AG04450 (cell line): ENCODE measurements around the gene AKT2. TPM values are rescaled to one million over a fixed set of nuclear protein-coding genes. Genes with fewer than 3 reads are reported as not detected.

ENCODE experiments used
- CTCF ChIA-PET: fragments of 300-600, 350-600 bp; formaldehyde crosslinking; extraction: SDS; loops from one replicate; lab custom pipeline; 2022; ENCODE audit warnings: antibody characterized with exemption, inconsistent platforms; lab: Charles Lee
- POLR2A ChIA-PET: fragments of 350-600 bp; formaldehyde crosslinking; extraction: SDS; loops from one replicate; lab custom pipeline; 2021; ENCODE audit warnings: antibody characterized with exemption, inconsistent platforms; lab: Yijun Ruan, JAX
- DNase-seq: peaks from one replicate; pipeline ENCODE4 v3.0.0-alpha.2; 2011; ENCODE audit warnings: low read depth, low spot score
- H3K27ac ChIP-seq: one replicate; pipeline ENCODE4 v1.5.1; 2012; ENCODE audit warnings: low read depth, low read length, control low read depth
- H3K27me3 ChIP-seq: one replicate; pipeline ENCODE4 v1.6.0; 2012; ENCODE audit warnings: low read length; ENCODE audit not compliant: control insufficient read depth, insufficient read depth
- H3K4me3 ChIP-seq: 2 replicates; pipeline ENCODE4 v1.5.1; 2011; ENCODE audit warnings: mild to moderate bottlenecking, low read depth, low read length, control low read depth
- H3K9me3 ChIP-seq: 2 replicates; pipeline ENCODE4 v1.5.1; 2012; ENCODE audit warnings: low read length; ENCODE audit not compliant: control insufficient read depth, insufficient read depth
- CTCF ChIP-seq: IDR thresholded peaks from 2 replicates; pipeline ENCODE4 v1.5.1; 2011; ENCODE audit warnings: low read depth, low read length, control low read depth, inconsistent platforms
- polyA plus RNA-seq: library from polyadenylated mRNA; depleted of rRNA; stranded (reverse); fragments of >200 nt; gene quantifications from 2 replicates; pipeline ENCODE4 v1.2.3, GENCODE V29; 2011

Gene AKT2
- polyA plus RNA-seq, 1 experiment, result 99.8 TPM

- Histone ChIP-seq H3K27me3 (no peaks in the 10 kb centered on the region), H3K9me3 (no peaks in the 10 kb centered on the region; the same call in 1 of the 2 replicates), H3K27ac (no peak overlapping the region), H3K4me3 (no peak overlapping the region)
- CTCF ChIA-PET, result no interaction called here
- no peak for TF ChIP-seq CTCF
- POLR2A ChIA-PET, result no interaction called here
- no peak for DNase-seq
These were observed 45.5 kb downstream of the AKT2 start for GRCh38 chr19:40239415-40240226.

- TF ChIP-seq CTCF, result no peak
- ChIA-PET CTCF (no interaction called here), POLR2A (no interaction called here)
- H3K27me3 ChIP-seq, result no peaks in the 10 kb centered on the region
- H3K27ac ChIP-seq, result no peak overlapping the region
- H3K9me3 ChIP-seq, result no peaks in the 10 kb centered on the region; the same call in 1 of the 2 replicates
- no peak overlapping the region for H3K4me3 ChIP-seq
- no peak for DNase-seq
These were observed 46.4 kb downstream of the AKT2 start for GRCh38 chr19:40238775-40239174.

GRCh38 chr19:40237791-40238190 lies 47.4 kb downstream of the AKT2 start:
- CTCF ChIA-PET, result no interaction called here

GRCh38 chr19:40236366-40236765 lies 48.8 kb downstream of the AKT2 start:
- no peak for DNase-seq

More at GRCh38 chr19:40237791-40238190, 47.4 kb downstream of the AKT2 start:
- no peak for TF ChIP-seq CTCF
- DNase-seq, result no peak
- Histone ChIP-seq H3K27ac (no peak overlapping the region), H3K9me3 (no peaks in the 10 kb centered on the region; the same call in 1 of the 2 replicates), H3K27me3 (no peaks in the 10 kb centered on the region), H3K4me3 (no peak overlapping the region)
- POLR2A ChIA-PET, result interaction anchor here (0.6 kb wide), 2 partner anchors 190 to 408 kb away, joined by 4 to 6 read pairs; no protein-coding TSS in a partner anchor

More at GRCh38 chr19:40236366-40236765, 48.8 kb downstream of the AKT2 start:
- ChIA-PET CTCF (interaction anchor here (0.5 kb wide), 1 partner anchor 25 kb away, joined by 3 read pairs; no protein-coding TSS in a partner anchor), POLR2A (no interaction called here)
- Histone ChIP-seq H3K9me3 (no peaks in the 10 kb centered on the region; the same call in 1 of the 2 replicates), H3K27ac (no peak overlapping the region), H3K4me3 (no peak overlapping the region), H3K27me3 (no peaks in the 10 kb centered on the region)
- no peak for TF ChIP-seq CTCF
